Measurements from ENCODE around the gene EPM2A.
"Not testable (repeated sequence)": the region's sequence is repeated elsewhere in the genome, so short reads cannot be mapped to it uniquely, and the experiment has no call there.

The EPM2A gene

GRCh38 chr6:145729887-145730286 lies 5.4 kb downstream of the EPM2A start:
- ATAC-seq, result no peak

DNA sequence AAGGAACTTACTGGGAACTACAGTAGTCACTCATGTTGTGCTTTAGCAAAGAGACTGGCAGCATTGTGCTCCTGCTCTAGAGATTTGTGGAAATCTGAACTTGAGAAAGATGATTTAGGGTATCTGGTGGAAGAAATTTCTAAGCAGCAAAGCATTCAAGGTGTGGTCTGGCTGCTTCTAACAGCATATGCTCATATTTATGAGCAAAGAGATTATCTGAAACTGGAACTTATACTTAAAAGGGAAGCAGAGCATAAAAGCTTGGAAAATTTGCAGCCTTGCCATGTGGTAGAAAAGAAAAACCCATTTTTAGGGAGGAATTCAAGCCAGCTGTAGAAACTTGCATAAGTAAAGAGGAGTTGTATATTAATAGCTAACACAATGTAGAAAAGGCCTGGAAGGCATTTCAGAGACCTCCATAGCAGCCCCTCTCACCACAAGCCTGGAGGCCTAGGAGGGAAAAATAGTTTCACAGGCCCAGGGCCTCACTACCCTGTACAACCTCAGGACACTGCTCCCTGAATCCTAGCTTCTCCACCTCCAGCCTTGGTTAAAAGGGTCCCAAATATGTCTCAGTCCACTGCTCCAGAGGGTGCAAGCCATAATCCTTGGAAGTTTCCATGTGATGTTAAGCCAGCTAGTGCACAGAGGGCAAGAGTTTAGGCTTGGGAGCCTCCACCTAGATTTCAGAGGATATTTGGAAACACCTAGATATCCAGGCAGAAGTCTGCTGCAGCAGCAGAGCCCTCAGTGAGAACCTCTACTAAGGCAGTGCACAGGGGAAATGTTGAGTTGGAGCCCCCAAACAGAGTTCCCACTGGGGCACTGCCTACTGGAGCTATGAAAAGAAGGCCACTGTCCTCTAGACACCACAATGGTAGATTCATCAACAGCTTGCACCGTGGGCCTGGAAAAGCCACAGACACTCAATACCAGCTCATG lies 6.6 kb downstream of the EPM2A start:
- no peak for ATAC-seq

DNA sequence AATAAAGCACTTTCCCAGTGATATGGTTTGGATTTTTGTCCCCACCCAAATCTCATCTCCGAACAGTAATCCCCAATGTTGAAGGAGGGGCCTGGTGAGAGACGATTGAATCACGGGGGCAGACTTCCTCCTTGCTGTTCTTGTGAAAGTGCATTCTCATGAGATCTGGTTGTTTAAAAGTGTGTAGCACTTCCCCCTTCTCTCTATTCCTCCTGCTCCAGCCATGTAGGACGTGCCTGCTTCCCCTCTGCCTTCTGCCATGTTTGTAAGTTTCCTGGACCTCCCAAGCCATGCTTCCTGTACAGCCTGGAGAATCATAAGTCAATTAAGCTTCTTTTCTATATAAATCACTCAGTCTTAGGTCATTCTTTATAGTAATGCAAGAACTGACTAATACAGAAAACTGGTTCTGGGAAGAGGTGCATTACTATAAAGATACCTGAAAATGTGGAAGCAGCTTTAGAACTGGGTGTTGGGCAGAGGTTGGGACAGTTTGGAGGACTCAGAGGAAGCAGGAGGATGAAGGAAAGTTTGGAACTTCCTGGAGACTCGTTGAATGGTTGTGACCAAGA lies 7.4 kb downstream of the EPM2A start:
- no peak for ATAC-seq

- ATAC-seq, result no peak
These were observed 9.8 kb downstream of the EPM2A start for GRCh38 chr6:145725570-145725969.

GRCh38 chr6:145723646-145724045 lies 11.7 kb downstream of the EPM2A start:
- ATAC-seq, result no peak

GRCh38 chr6:145722190-145722589 lies 13.1 kb downstream of the EPM2A start:
- no peak for ATAC-seq

GRCh38 chr6:145721144-145721543 lies 14.2 kb downstream of the EPM2A start:
- ATAC-seq, result no peak

- no peak for ATAC-seq
These were observed 19.9 kb downstream of the EPM2A start for GRCh38 chr6:145715426-145715825.

DNA sequence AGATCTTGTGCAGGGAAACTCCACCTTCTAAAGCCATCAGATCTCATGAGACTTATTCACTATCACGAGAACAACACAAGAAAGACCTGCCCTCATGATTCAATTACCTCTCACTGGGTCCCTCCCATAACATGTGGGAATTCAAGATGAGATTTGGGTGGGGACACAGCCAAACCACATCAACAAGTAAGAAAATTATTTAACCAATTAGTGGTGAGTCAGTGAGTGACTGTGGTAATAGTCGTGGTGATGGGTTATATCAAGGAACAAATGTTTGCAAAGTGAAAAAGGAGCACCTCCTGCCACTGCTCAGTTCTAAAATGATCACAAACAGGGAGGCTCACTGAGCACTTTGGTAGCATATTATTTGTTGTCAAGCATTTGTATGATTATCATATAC lies 20.6 kb downstream of the EPM2A start:
- no peak for ATAC-seq

DNA sequence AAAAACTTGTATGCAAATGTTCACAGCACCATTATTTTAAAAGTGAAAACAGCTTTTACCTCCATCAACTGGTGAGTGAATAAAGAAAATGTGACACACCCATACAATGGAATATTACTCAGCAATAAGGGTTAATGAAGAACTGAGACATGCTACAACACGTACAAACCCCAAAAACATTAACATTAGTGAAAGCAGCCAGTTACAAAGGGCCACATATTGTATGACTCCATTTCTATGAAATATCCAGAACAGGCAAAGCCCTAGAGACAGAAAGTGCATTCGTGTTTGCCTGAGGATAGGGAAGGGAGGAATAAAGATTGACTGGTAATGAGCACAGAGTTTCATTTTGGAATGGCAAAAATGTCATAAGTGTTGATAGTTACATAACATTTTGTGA lies 21.5 kb downstream of the EPM2A start:
- ATAC-seq, result no peak

DNA sequence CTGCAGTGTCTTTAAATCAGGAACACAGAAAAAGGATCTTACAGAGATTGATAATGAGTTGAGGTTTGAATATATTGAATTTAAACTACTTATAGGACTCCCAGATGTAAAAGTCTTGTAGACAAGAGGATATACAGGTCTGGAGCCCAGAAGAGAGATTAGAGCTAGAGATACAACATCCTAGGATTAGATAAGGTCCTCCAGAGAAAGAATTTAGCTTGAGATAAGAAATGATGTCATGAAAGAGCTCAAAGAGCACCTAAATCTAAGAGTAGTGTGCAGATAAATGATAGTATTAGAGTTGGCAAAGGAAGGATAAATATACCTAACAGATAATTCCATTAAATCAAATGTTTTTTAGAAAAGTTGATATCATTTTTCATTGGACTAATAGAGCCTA lies 23.9 kb downstream of the EPM2A start:
- no peak for ATAC-seq

DNA sequence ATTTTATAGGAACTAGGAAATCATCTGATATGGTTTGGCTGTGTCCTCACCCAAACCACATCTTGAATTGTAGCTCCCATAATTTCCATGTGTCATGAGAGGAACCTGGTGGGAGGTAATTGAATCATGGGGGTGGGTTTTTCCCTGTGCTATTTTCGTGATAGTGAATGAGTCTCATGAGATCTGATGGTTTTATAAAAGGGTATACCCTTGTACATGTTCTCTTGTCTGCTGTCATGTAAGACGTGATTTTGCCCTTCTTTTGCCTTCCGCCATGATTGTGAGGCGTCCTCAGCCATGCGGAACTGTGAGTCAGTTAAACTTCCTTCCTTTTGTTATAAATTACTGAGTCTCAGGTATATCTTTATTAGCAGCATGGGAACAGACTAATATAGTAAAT lies 27.9 kb downstream of the EPM2A start:
- ATAC-seq, result no peak

DNA sequence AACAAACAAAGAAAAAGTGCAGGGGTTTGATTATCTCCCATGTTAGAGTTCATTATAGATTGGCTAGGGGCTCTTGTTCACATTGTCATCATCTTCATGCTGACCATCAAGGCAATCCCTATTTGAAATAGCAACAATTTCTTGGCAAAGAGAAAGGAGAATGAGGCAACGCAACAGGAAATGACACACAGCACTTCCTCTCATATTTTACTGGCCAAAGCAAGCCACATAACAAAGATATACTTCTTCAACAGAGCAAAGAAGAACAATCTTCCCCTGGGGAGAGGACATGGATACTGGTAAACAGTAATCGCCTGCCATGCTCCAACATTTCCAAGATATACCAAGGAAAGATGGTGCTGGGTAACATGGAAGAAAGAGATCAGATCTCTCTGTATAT lies 29.8 kb downstream of the EPM2A start:
- ATAC-seq, result no peak

- no peak for ATAC-seq
These were observed 31.1 kb downstream of the EPM2A start for GRCh38 chr6:145704143-145704781.

DNA sequence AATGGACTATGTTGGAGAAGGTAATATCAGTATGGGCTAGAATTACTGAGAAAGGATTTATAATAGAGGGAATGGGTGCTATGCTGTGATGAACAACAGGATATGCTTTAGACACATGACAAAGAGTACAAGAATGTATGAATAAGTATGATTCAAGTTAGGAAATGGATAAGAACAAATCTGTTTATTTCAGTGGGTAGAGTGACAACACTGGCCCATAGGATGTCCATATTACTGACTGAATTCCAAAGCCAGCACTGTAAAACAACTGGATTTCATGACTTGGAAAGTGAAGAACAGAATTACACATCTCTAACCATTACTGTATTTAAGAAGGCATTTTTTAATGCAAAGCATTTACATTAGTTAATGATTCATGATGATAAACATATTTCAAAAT lies 35.9 kb downstream of the EPM2A start:
- no peak for ATAC-seq

- ATAC-seq, result not testable (repeated sequence)
These were observed 37.9 kb downstream of the EPM2A start for GRCh38 chr6:145697401-145697800.

- ATAC-seq, result no peak
These were observed 41.1 kb downstream of the EPM2A start for GRCh38 chr6:145694083-145694737.

DNA sequence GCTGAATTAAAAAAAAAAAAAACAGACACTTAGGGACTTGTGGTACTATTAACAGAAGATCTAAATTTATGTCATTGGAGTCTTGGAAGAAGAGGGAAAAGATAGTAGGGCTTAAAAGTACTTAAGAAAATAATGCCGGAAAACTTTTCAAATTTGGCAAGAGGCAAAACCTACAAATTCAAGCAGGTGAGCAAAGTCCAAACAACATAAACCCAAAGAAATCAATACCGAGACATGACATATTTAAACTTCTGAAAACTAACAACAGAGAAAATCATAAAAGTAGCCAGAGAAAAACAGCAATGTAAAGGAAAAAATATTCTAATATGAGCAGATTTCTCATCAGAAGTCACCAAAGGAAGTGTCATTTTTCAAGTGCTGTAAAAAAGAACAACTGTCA lies 44.4 kb downstream of the EPM2A start:
- no peak for ATAC-seq

DNA sequence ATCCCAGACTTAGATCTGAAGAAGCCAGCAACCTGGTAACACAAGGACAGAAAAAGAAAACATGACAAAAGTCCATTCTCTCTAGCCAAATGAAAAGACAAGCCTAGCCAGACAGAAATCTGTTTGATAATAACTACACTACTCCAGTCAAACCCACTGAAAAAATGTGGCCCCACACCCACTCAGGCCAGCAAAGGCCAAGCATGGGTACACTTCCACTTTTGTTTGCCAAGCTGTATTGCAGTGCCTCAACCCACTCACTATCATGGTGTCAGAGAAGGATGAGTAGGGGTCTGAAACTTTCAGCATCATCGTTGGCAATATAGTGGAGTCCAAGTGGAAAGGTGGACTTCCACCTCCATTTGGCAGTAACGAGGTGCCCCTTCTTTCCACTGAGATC lies 45.8 kb downstream of the EPM2A start:
- no peak for ATAC-seq

- ATAC-seq, result no peak
These were observed 46.8 kb downstream of the EPM2A start for GRCh38 chr6:145688493-145688905.

DNA sequence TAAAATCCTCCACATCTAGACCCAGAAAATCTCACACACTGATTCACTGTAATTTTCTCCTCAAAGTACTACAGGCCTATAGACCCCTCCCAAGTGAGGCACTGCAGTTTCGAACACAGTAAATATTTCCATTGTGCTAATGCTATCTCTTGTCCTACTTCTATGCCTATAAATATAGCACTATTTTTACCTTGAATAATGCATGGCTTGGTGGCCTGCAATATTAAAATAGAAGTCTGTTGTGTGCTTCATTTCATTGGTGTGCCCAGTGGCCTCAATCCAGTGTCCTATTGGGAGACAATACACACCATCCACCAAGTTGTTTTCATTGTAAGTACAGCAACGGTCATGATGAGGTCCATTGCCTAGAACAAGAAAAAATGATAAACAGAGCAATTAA lies 49.4 kb downstream of the EPM2A start:
- ATAC-seq, result no peak

DNA sequence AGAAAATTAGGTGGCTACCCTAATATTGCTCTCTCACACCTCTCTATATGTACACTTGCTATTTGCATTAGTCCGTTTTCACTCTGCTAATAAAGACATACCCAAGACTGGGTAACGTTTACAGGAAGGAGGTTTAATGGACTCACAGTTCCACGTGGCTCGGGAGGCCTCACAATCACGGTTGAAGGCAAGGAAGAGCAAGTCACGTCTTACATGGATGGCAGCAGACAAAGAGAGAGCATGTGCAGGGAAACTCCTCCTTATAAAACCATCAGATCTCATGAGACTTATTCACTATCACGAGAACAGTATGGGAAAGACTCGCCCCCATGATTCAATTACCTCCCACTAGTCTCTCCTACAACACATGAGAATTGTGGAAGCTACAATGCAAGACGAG lies 53.4 kb downstream of the EPM2A start:
- no peak for ATAC-seq

GRCh38 chr6:145673504-145673903 lies 61.8 kb downstream of the EPM2A start:
- no peak for ATAC-seq
